ENCODE data around the gene DYNC1H1. TPM values are rescaled to one million over a fixed set of nuclear protein-coding genes. Genes with fewer than 3 reads are reported as not detected.
"Not testable (repeated sequence)": the region's sequence is repeated elsewhere in the genome, so short reads cannot be mapped to it uniquely, and the experiment has no call there.

The DYNC1H1 gene
- polyA plus RNA-seq, 1 donor from 2014 or later, result 298 TPM

DNA sequence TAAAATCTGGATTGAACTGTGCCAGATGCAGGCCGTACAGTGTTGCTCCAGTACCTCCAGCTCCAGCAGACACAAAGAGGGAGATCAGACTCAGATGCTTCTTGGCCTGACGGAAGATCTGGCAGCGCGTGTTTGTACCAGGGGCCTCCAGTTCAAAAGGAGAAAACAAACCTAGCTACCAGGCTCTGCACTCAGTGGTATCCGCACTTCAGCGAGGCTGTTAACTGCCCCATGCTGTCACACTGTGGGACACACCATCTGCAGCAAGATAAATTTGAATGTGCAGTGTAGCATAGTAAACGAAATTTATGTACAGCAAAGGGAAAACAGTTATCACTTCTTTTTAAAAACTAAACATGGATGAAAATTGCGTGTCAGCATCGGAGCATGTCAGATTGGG lies 5.1 kb downstream of the DYNC1H1 start:
- Histone ChIP-seq H3K4me2 (ENCODE audit: low read length) (no peak overlapping the region), H3K9ac (ENCODE audit: low read length) (no peak overlapping the region), H3K36me3 (ENCODE audit: insufficient read depth, low read length) (no peaks in the 10 kb centered on the region), H3F3A (ENCODE audit: insufficient read depth, low read length, poor library complexity, severe bottlenecking) (no peaks in the 10 kb centered on the region), H4K20me1 (ENCODE audit: insufficient read depth) (peaks cover 49% of the 10 kb centered on the region), H3K27me3 (ENCODE audit: insufficient read depth, low read depth, low read length) (no peaks in the 10 kb centered on the region), H3K9me3 (ENCODE audit: low read length) (no peaks in the 10 kb centered on the region), H2AFZ (ENCODE audit: low read depth, low read length) (no peak overlapping the region), H3K27ac (ENCODE audit: low read length) (no peak overlapping the region), H3K4me3 (ENCODE audit: low read length) (no peak overlapping the region), H3K9me2 (ENCODE audit: insufficient read depth, low read length) (no peaks in the 10 kb centered on the region), H3K79me2 (replicated peaks; ENCODE audit: insufficient read depth, low read length) (peaks cover 95% of the 10 kb centered on the region)
- no peak for TF ChIP-seq MXI1 (conservative IDR thresholded peaks at IDR 0.05; ENCODE audit: poor library complexity, severe bottlenecking)
- TF ChIP-seq, protein P1, sequence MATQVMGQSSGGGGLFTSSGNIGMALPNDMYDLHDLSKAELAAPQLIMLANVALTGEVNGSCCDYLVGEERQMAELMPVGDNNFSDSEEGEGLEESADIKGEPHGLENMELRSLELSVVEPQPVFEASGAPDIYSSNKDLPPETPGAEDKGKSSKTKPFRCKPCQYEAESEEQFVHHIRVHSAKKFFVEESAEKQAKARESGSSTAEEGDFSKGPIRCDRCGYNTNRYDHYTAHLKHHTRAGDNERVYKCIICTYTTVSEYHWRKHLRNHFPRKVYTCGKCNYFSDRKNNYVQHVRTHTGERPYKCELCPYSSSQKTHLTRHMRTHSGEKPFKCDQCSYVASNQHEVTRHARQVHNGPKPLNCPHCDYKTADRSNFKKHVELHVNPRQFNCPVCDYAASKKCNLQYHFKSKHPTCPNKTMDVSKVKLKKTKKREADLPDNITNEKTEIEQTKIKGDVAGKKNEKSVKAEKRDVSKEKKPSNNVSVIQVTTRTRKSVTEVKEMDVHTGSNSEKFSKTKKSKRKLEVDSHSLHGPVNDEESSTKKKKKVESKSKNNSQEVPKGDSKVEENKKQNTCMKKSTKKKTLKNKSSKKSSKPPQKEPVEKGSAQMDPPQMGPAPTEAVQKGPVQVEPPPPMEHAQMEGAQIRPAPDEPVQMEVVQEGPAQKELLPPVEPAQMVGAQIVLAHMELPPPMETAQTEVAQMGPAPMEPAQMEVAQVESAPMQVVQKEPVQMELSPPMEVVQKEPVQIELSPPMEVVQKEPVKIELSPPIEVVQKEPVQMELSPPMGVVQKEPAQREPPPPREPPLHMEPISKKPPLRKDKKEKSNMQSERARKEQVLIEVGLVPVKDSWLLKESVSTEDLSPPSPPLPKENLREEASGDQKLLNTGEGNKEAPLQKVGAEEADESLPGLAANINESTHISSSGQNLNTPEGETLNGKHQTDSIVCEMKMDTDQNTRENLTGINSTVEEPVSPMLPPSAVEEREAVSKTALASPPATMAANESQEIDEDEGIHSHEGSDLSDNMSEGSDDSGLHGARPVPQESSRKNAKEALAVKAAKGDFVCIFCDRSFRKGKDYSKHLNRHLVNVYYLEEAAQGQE (IDR thresholded peaks at IDR 0.05; ENCODE audit: borderline replicate concordance), result no peak
- no peak for TF ChIP-seq SMC3 (conservative IDR thresholded peaks at IDR 0.05; ENCODE audit: poor library complexity)
- no peak for TF ChIP-seq EP300 (conservative IDR thresholded peaks at IDR 0.05; ENCODE audit: poor library complexity, severe bottlenecking)
- no peak for TF ChIP-seq TAF1 (IDR thresholded peaks at IDR 0.05; ENCODE audit: low read depth)
- TF ChIP-seq RAD21 (conservative IDR thresholded peaks at IDR 0.05), result no peak

GRCh38 chr14:101970830-101971400 lies 6.5 kb downstream of the DYNC1H1 start:
- Histone ChIP-seq H3K36me3 (ENCODE audit: insufficient read depth, low read length) (no peaks in the 10 kb centered on the region), H3K9me2 (ENCODE audit: insufficient read depth, low read length) (no peaks in the 10 kb centered on the region), H3K27ac (ENCODE audit: low read length) (no peak overlapping the region), H4K20me1 (ENCODE audit: insufficient read depth) (peaks cover 61% of the 10 kb centered on the region), H3K79me2 (replicated peaks; ENCODE audit: insufficient read depth, low read length) (peaks cover 95% of the 10 kb centered on the region), H3K9ac (ENCODE audit: low read length) (no peak overlapping the region), H3F3A (ENCODE audit: insufficient read depth, low read length, poor library complexity, severe bottlenecking) (no peaks in the 10 kb centered on the region), H2AFZ (ENCODE audit: low read depth, low read length) (no peak overlapping the region), H3K4me2 (ENCODE audit: low read length) (no peak overlapping the region), H3K4me3 (ENCODE audit: low read length) (no peak overlapping the region), H3K27me3 (ENCODE audit: insufficient read depth, low read depth, low read length) (no peaks in the 10 kb centered on the region), H3K9me3 (ENCODE audit: low read length) (no peaks in the 10 kb centered on the region)
- TF ChIP-seq SMC3 (conservative IDR thresholded peaks at IDR 0.05; ENCODE audit: poor library complexity), result no peak
- no peak for TF ChIP-seq POLR2AphosphoS5 (IDR thresholded peaks at IDR 0.05)
- no peak for TF ChIP-seq EP300 (conservative IDR thresholded peaks at IDR 0.05; ENCODE audit: poor library complexity, severe bottlenecking)

- Histone ChIP-seq H4K20me1 (ENCODE audit: insufficient read depth) (peaks cover 60% of the 10 kb centered on the region), H3K79me2 (replicated peaks; ENCODE audit: insufficient read depth, low read length) (peaks cover 89% of the 10 kb centered on the region)
- not testable (repeated sequence) for H2AFZ ChIP-seq (ENCODE audit: low read depth, low read length); H3K27me3 ChIP-seq (ENCODE audit: insufficient read depth, low read depth, low read length); H3K27ac ChIP-seq (ENCODE audit: low read length); H3K9me3 ChIP-seq (ENCODE audit: low read length); H3F3A ChIP-seq (ENCODE audit: insufficient read depth, low read length, poor library complexity, severe bottlenecking); H3K4me2 ChIP-seq (ENCODE audit: low read length); H3K9me2 ChIP-seq (ENCODE audit: insufficient read depth, low read length); H3K36me3 ChIP-seq (ENCODE audit: insufficient read depth, low read length); H3K9ac ChIP-seq (ENCODE audit: low read length); H3K4me3 ChIP-seq (ENCODE audit: low read length)
Observed at GRCh38 chr14:101971458-101971857, 7.1 kb downstream of the DYNC1H1 start.
